ENCODE results near the gene IRAK1.

DNA sequence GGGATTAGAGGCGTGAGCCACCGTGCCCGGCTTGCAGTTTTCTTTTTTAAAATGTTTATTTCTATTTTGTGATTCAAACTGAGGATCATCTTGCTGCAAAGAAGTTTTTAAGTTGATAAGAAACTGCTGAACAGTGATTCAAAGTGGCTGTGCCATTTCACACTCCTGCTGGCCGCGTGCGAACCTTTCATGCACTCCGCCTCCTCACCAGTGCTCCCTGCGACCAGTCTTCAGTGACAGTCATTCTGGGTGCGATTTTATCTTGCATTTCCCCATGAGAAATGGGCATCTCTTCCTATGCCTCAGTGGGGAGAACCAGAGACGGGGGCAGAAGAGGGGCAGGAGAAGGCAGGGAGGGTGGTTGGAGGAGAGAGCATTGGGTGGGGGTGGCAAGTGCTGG lies 25.7 kb downstream of the IRAK1 start:
- TF ChIP-seq, protein P1, sequence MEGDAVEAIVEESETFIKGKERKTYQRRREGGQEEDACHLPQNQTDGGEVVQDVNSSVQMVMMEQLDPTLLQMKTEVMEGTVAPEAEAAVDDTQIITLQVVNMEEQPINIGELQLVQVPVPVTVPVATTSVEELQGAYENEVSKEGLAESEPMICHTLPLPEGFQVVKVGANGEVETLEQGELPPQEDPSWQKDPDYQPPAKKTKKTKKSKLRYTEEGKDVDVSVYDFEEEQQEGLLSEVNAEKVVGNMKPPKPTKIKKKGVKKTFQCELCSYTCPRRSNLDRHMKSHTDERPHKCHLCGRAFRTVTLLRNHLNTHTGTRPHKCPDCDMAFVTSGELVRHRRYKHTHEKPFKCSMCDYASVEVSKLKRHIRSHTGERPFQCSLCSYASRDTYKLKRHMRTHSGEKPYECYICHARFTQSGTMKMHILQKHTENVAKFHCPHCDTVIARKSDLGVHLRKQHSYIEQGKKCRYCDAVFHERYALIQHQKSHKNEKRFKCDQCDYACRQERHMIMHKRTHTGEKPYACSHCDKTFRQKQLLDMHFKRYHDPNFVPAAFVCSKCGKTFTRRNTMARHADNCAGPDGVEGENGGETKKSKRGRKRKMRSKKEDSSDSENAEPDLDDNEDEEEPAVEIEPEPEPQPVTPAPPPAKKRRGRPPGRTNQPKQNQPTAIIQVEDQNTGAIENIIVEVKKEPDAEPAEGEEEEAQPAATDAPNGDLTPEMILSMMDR (IDR thresholded peaks at IDR 0.05; ENCODE audit: low read depth, low read length, poor library complexity, severe bottlenecking): no peak
- TF ChIP-seq EZH2phosphoT487 (IDR thresholded peaks at IDR 0.05; ENCODE audit: borderline replicate concordance, low read length): no peak

Measured in DOHH2 (cell line).